SH-SY5Y (cell line): ENCODE data around the gene C7orf25.

Source experiments
- GATA2 ChIP-seq: IDR thresholded peaks from 2 replicates; pipeline ENCODE4 v1.6.1; 2011; ENCODE audit warnings: mild to moderate bottlenecking, low read depth, low read length
- GATA3 ChIP-seq: IDR thresholded peaks from 2 replicates; pipeline ENCODE4 v1.6.1; 2011; ENCODE audit warnings: low read depth, mild to moderate bottlenecking, low read length, moderate library complexity

DNA sequence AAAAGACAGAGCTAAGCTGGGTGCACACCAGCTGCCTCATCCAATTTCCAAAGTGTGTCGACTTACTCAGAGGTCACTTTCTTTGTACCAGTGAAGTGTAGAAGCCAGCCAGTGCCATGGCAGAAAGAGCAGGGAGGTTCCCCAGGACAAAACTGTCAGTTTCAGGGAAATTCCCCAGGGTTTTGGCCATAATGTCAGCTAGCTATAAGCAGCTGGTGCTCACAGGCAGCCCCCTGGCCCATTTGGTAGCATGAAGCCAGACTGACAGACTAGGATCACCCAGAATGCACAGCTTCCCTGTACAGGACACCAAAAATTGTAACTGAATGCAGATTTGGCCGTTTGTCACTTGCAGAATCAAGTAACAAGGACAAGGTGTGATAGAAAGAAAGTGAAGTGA, 48.9 kb upstream of the C7orf25 start:
- TF ChIP-seq GATA2: no peak
- TF ChIP-seq GATA3: no peak
